GM12874 (cell line): Measurements from ENCODE around the gene CASZ1.

Experiments
- CTCF ChIP-seq: IDR thresholded peaks from 2 replicates; pipeline ENCODE4 v1.5.1; 2011; ENCODE audit warnings: low read depth, mild to moderate bottlenecking, control low read depth, low read length, moderate library complexity; ENCODE audit not compliant: insufficient read depth

CASZ1 gene

GRCh38 chr1:10709646-10710045 lies 86.8 kb downstream of the CASZ1 start:
- no peak for TF ChIP-seq CTCF

- TF ChIP-seq CTCF = no peak
These were observed 87.3 kb downstream of the CASZ1 start for GRCh38 chr1:10709165-10709564.

GRCh38 chr1:10708757-10709156 lies 87.7 kb downstream of the CASZ1 start:
- TF ChIP-seq CTCF = no peak

- TF ChIP-seq CTCF = no peak
These were observed 89.2 kb downstream of the CASZ1 start for GRCh38 chr1:10707208-10707607.

GRCh38 chr1:10706376-10706913 lies 90.0 kb downstream of the CASZ1 start:
- TF ChIP-seq CTCF = no peak

- TF ChIP-seq CTCF = no peak
These were observed 90.5 kb downstream of the CASZ1 start for GRCh38 chr1:10705953-10706352.

- no peak for TF ChIP-seq CTCF
These were observed 92.0 kb downstream of the CASZ1 start for GRCh38 chr1:10704368-10704882.

- no peak for TF ChIP-seq CTCF
These were observed 92.7 kb downstream of the CASZ1 start for GRCh38 chr1:10703702-10704101.
